Mucosa of rectum (tissue), 2 donors: ENCODE data around the gene RBMS1.

Source experiments
- H3K27ac ChIP-seq, 2 donors: one replicate each; pipeline ENCODE4 v1.7.0; 2013; ENCODE audit warnings: inconsistent platforms in 2 of 2, low read depth in 2 of 2, low read length in 2 of 2
- H3K27me3 ChIP-seq, 2 donors: one replicate each; pipeline ENCODE4 v1.7.0; 2013; ENCODE audit warnings: low read length in 2 of 2; ENCODE audit not compliant: control insufficient read depth in 2 of 2, insufficient read depth in 2 of 2
- H3K36me3 ChIP-seq, 2 donors: one replicate each; pipeline ENCODE4 v1.7.0; 2013; ENCODE audit warnings: low read length in 2 of 2; ENCODE audit not compliant: control insufficient read depth in 2 of 2, insufficient read depth in 2 of 2
- H3K4me1 ChIP-seq, 2 donors: one replicate each; pipeline ENCODE4 v1.7.0; 2013; ENCODE audit warnings: low read length in 2 of 2, mild to moderate bottlenecking in 1 of 2; ENCODE audit not compliant: control insufficient read depth in 2 of 2, insufficient read depth in 2 of 2
- H3K4me3 ChIP-seq, 2 donors: one replicate each; pipeline ENCODE4 v1.7.0; 2013; ENCODE audit warnings: low read length in 2 of 2
- H3K9ac ChIP-seq, 2 donors: one replicate each; pipeline ENCODE4 v1.7.0; 2013; ENCODE audit warnings: low read length in 2 of 2, low read depth in 1 of 2, mild to moderate bottlenecking in 1 of 2
- H3K9me3 ChIP-seq, 2 donors: one replicate each; pipeline ENCODE4 v1.7.0; 2013; ENCODE audit warnings: low read length in 2 of 2; ENCODE audit not compliant: control insufficient read depth in 2 of 2
- donor health status: healthy.
- donor health status: Normal muscosa, but diverticular disease.

RBMS1 gene

DNA sequence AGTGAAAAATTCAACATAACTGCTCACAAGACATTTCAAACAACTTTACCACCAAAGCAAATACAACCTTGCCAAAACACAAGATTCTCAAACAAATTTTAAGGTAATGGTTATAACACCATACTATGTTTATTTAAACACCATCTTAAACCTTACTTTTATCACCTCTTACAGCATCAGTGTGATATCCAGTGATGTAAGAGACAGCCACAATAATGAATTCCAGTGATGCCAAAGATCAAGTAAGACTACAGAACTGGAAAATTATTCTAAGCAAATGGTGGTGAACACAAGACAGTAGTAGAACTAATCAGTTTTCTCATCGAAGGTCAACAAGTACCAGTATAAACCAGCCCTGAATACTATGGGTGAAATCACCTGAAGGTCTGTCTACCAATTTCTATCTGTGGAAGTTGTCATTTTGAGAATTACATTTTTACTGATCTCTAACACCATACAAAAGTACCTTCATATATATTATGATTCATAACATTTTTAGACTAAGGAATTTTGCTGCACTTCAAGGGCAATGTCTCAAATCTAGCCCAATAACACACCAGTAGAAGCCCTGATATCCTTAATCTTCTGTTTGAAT lies 146.2 kb downstream of the RBMS1 start:
- no peaks in the 10 kb centered on the region for H3K36me3 ChIP-seq
- H3K9ac ChIP-seq = no peak overlapping the region
- H3K4me1 ChIP-seq = peaks cover 0 to 6% of the 10 kb centered on the region in 2 donors
- H3K27me3 ChIP-seq = no peaks in the 10 kb centered on the region
- H3K27ac ChIP-seq = no peak overlapping the region
- H3K4me3 ChIP-seq = no peak overlapping the region
- H3K9me3 ChIP-seq = no peaks in the 10 kb centered on the region

DNA sequence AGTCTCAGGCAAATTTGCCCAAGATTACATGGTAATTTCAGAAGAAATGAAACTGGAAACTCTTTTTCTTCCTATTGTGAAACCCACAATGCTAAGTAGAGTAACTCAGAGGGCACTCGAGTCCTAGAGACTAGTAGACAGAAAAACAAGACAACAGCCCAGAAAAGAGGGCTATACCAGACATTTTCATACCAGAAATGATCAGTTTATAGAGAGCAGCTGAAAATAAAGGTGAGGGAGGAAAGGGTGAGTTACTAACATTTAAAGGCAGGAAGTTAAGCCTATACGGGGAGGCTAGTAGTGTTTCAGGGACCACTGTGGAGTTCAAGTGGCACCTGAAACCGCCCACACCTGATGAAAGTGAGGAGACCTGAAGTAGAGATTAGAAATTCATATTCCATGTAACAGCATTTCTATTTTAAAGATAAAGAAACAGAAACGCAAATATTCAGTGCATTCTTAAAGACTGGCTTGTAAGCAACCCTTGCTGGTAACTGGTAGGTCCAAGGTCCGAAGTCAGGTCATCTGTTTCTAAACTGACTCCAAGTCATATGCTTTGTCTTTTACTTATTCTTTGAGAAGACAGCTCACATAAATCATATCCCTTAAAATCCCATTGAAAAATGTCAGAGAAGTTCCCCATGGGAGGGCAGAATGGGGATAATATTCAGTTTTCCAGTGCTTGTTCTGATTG lies 148.4 kb downstream of the RBMS1 start:
- Histone ChIP-seq H3K36me3 (no peaks in the 10 kb centered on the region), H3K27ac (no peak overlapping the region), H3K27me3 (no peaks in the 10 kb centered on the region), H3K4me1 (no peaks in the 10 kb centered on the region), H3K9me3 (no peaks in the 10 kb centered on the region), H3K9ac (no peak overlapping the region), H3K4me3 (no peak overlapping the region)

- Histone ChIP-seq H3K27me3 (no peaks in the 10 kb centered on the region), H3K36me3 (no peaks in the 10 kb centered on the region), H3K4me3 (no peak overlapping the region), H3K9me3 (no peaks in the 10 kb centered on the region), H3K4me1 (no peaks in the 10 kb centered on the region), H3K9ac (no peak overlapping the region), H3K27ac (no peak overlapping the region)
Measured at GRCh38 chr2:160343404-160343803, 150.2 kb downstream of the RBMS1 start.

GRCh38 chr2:160339726-160340125 lies 153.9 kb downstream of the RBMS1 start:
- Histone ChIP-seq H3K27ac (no peak overlapping the region), H3K9me3 (no peaks in the 10 kb centered on the region), H3K36me3 (no peaks in the 10 kb centered on the region), H3K9ac (no peak overlapping the region), H3K4me3 (no peak overlapping the region), H3K27me3 (no peaks in the 10 kb centered on the region), H3K4me1 (peaks cover 0 to 2% of the 10 kb centered on the region in 2 donors)

- Histone ChIP-seq H3K9me3 (no peaks in the 10 kb centered on the region), H3K36me3 (no peaks in the 10 kb centered on the region), H3K4me1 (peaks cover 0 to 2% of the 10 kb centered on the region in 2 donors), H3K9ac (no peak overlapping the region), H3K4me3 (no peak overlapping the region), H3K27ac (no peak overlapping the region), H3K27me3 (no peaks in the 10 kb centered on the region)
Measured at GRCh38 chr2:160338901-160339685, 154.5 kb downstream of the RBMS1 start.

- Histone ChIP-seq H3K4me1 (peaks cover 0 to 2% of the 10 kb centered on the region in 2 donors), H3K4me3 (no peak overlapping the region), H3K9ac (no peak overlapping the region), H3K27me3 (peaks cover 0 to 4% of the 10 kb centered on the region in 2 donors), H3K36me3 (no peaks in the 10 kb centered on the region), H3K9me3 (no peaks in the 10 kb centered on the region), H3K27ac (no peak overlapping the region)
Measured at GRCh38 chr2:160337728-160338127, 155.9 kb downstream of the RBMS1 start.

DNA sequence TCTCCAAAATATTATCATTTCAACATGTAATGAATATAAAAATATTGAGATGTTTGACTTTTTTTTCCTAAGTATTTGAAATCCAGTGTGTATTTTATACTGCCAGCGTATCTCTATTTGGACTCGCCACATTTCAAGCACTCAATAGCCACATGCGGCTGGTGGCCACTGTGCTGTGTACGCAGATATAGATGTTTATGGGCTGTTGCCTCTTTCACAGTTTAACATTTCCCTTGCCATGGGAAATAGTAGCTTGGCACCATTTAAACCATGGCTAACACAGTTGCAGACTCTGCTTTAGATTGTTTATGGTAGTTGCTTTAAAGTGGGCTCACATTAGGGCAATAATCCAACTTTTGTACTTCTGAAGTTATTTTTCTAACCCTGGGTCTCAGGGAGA lies 157.0 kb downstream of the RBMS1 start:
- Histone ChIP-seq H3K4me1 (peaks cover 0 to 2% of the 10 kb centered on the region in 2 donors), H3K9ac (no peak overlapping the region), H3K9me3 (no peaks in the 10 kb centered on the region), H3K36me3 (no peaks in the 10 kb centered on the region), H3K27me3 (peaks cover 0 to 4% of the 10 kb centered on the region in 2 donors), H3K4me3 (no peak overlapping the region), H3K27ac (no peak overlapping the region)

DNA sequence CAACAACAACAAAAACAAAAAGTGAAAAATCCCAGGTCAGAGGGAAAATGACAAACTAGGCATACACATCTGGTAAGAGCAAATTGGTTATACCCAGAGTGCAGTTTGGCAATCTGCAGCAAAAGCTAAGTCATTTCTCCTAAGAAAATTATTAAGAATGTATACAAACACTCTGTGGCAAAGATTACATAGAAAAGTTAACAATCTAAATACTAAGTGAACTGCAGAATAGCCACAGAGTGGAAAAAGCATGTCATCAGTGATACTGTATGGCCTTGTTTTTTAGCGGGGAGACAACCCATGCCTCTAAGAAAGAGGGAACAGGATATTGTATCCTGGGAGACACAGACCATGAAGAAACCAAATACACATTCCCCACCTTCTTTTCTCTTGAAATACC lies 157.5 kb downstream of the RBMS1 start:
- Histone ChIP-seq H3K4me3 (no peak overlapping the region), H3K36me3 (no peaks in the 10 kb centered on the region), H3K4me1 (peaks cover 0 to 2% of the 10 kb centered on the region in 2 donors), H3K27ac (no peak overlapping the region), H3K9ac (no peak overlapping the region), H3K27me3 (peaks cover 0 to 4% of the 10 kb centered on the region in 2 donors), H3K9me3 (no peaks in the 10 kb centered on the region)

DNA sequence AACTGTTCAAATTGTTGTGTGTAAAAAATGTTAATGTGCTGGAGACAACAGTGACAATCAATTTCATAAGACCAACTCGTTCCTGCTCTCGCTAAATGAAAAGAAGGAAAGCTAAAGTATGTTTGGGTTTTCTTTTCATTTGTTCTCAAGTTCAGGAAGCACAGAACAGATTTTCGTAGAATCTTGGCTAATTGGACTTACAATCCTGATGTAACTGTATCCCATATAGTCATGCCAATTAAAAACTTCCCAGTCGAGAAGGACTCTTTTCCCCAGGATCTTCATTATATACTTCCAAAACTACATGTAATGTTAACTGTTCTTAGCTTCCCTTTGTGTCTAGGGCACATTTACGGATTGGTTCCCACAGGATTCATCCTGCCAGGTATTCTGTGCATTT lies 158.2 kb downstream of the RBMS1 start:
- Histone ChIP-seq H3K4me1 (peaks cover 0 to 2% of the 10 kb centered on the region in 2 donors), H3K27ac (no peak overlapping the region)

More for the DNA sequence above, 158.2 kb downstream of the RBMS1 start:
- Histone ChIP-seq H3K4me3 (no peak overlapping the region), H3K9me3 (no peaks in the 10 kb centered on the region), H3K27me3 (peaks cover 0 to 4% of the 10 kb centered on the region in 2 donors), H3K9ac (no peak overlapping the region), H3K36me3 (no peaks in the 10 kb centered on the region)
